Activated effector memory CD4-positive, alpha-beta T cell treated with anti-CD3 and anti-CD28 coated beads, Interleukin-2, amount 50 U/mL, for 16 hours (primary cell): Measurements from ENCODE around the gene PTPN4.

Experiments used
- DNase-seq: peaks from one replicate; pipeline ENCODE4 v3.0.0-alpha.2; 2020

PTPN4 gene

DNA sequence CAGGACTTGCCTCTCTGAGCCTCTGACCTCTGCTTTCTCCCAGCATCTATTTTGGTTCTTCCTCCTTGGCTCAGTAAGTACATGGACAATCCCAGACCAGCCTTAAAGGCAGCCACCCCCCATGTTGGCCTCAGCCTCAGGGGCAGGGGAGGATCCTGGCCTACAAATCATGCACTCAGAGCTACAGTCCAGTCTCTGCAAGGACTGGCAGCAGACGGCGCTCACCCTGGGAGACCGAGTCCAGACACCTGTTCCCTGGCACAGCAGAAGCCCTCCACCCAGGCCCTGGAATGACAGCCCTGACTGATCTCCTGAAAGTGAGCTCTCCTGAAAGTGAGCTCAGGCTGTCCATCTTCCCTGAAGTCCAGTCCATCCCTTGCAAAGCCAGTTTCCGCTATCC lies 25.7 kb upstream of the PTPN4 start:
- DNase-seq = no peak

- no peak for DNase-seq
Measured at GRCh38 chr2:119735565-119735964, 24.2 kb upstream of the PTPN4 start.

DNA sequence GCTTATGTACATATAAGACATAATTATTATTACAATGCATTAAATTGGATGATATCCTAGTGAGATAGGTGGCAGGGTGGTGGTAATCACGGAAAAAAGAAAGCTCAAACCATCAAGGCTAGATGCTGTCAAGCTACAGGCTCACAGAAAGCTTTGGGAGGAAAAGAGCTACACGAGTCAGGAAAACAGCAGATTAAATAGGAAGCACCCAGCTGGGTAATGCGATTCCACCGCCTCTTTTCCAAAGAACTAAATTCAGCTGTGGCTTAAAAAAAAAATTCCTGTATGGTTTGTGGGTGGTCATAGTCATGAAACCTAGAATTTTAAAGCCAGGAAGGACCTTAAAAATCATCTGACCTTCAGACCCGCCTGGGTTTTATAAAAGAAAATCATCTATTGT lies 23.7 kb upstream of the PTPN4 start:
- no peak for DNase-seq

GRCh38 chr2:119739580-119740255 lies 20.0 kb upstream of the PTPN4 start:
- DNase-seq = no peak

GRCh38 chr2:119741001-119741400 lies 18.7 kb upstream of the PTPN4 start:
- no peak for DNase-seq

- no peak for DNase-seq
Measured at GRCh38 chr2:119741868-119742267, 17.9 kb upstream of the PTPN4 start.

- DNase-seq = no peak
Measured at GRCh38 chr2:119744335-119744939, 15.3 kb upstream of the PTPN4 start.

DNA sequence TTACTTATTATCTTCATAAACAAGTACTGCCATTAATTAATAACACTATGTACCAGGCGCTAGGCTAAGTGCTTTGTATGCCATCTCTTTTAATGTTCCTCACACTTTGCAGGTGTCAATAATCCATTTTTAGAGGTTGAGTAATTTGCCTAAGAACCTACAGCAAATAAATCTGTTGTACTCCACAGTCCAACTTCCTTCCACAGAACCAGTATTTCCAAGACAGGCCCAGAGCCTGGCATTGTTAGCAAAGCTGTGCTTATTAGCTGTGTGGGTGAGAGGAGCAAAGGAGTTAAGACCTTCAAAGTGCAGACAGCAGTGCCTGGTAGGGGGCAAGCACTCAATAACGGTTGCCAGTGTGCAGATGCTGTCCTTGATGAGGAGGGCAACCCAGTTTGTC lies 14.2 kb upstream of the PTPN4 start:
- no peak for DNase-seq

DNA sequence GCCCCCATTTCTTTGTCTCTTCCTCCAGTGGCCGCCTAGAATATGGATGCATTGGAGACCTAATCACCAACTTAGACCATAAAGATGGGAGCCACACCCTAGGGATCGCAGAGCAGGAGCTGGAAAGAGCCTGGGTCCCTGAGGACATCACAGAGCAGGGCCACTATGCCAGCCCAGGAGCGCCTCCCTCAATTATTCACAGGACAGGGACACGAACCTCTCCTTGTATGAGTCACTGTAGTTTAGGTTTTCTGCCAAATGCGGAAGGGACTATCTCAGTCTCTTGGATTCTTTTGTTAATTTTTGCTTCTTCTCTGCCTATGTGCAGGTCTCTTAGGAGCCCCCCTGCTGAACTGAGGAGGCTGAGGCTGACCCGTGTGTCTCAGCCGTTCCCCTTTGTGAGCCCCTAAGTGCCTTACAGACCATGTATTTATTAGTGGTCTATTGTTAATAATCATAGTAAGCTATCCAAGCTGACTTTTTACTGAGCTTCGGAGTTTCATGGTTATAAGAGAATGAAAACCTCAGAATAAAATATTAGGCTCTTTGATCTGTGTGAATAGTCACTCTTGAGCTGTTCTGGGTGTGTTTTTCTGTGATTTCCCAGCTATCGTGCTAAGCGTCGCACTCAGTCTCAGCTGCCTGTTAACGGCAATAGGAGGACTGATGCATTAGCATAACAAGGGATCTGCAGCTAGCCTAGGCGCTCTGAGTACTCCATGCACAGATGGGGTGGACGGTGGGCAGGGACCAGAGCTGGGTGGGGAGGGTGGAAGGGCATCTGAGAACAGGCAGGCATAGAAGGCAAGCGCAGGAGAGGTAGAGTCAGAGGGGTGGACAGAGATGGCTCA lies 12.7 kb upstream of the PTPN4 start:
- DNase-seq = no peak

DNA sequence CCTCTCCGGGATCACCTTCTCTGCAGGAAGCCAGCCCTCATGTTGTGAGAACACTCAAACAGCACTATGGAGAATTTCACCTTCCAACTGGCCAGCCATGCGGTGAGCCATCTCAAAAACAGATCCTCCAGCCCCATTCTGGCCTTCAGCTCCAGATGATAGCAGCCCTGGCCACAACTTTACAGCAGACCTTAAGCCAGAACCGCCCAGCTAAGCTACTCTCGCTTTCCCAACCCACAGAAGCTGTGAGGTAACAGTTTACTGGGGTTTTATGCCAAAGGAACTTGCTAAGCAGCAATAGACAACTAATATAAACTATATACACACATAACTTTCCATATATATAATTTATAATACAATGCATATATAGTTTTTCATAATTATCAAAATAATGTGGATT lies 11.6 kb upstream of the PTPN4 start:
- no peak for DNase-seq

- no peak for DNase-seq
Measured at GRCh38 chr2:119749477-119750012, 10.2 kb upstream of the PTPN4 start.

DNA sequence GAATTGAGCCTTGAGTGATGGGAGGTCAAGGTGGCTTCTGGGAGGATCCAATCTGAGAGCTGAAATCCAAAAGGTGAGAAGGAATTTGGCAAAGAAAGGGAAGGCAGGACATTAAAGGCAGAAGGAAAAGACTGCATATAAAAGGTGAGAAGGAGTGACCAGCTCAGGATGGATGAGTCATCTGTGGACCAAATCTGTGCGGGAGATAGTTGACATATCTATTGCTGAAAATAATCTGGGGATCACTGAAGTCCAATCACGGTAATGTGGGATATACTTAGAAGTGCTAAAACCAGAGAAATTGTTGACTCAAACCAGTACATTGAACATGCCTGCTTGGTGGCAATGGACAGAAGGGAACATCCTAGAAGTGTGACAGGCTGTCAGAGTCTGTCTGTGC lies 8.0 kb upstream of the PTPN4 start:
- no peak for DNase-seq

DNA sequence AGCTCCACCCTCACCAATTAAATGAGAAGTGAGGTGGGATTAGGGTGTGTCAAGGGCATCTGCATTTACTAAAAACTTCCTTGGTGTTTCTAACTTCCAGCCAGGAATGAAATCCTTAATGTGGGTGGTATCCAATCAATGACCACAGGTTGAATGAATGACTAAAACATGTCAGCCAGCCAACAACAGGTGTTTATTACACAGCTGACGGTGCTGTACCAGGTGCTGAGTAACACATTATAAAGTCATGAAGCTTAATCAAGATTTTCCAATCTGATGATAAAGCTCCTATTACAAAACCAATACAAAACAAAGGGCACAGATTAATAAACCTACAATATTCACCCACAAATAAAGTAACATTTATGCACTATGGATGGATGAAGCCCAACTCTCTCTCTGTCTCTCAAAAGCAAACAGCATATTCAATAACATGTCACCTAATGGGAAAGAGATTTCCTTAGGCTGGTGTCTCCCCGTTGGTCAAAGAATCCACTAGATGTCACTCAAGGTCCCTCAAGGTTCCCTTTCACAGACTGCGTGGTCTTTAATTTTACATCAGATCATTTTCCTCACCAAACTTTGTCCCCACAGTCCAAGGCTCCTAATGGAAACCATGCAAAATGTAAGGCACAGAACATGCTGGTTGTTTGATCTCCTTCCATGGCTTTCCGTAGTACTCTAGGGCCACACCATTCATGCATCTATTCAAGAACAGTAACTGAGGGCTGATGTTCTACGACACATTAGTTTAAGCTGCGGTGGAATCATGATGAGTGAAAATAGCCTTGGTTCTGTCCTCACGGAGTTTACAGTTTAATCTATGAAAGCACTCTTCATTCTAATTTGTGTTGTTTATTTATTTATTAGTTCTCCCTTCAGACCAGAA lies 6.4 kb upstream of the PTPN4 start:
- no peak for DNase-seq

- no peak for DNase-seq
Measured at GRCh38 chr2:119753930-119754321, 5.8 kb upstream of the PTPN4 start.

- DNase-seq = no peak
Measured at GRCh38 chr2:119755906-119756305, 3.8 kb upstream of the PTPN4 start.

- DNase-seq = peak; percentile 72
Measured at GRCh38 chr2:119756837-119757236, 2.9 kb upstream of the PTPN4 start.

DNA sequence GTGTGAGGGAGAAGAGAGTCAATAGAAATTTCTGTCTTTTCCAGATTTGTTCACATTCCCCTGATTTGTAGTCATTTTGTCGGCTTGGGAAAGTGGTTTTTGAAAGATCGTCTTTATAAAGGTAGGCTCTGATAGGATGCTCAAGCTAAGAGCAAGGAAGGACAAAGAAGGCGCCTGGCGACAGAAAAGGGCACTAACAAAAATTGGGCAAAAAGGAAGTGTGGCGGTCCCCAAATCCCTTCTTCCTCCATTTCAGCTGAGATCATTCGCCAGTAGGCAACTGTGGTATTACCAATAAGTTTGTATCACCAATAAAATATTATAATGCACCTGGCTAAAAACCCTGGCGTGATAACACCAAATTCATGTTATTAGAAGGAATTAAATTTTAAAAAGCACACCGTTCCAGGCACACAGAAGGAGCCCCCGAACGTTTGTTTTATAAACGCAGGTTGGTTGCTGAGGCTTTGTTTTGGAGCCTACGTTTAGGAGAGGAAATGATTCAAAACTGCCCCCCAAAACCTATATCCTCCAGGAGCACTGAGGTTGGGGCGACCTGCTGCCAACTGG lies 756 bp upstream of the PTPN4 start:
- DNase-seq = no peak

DNA sequence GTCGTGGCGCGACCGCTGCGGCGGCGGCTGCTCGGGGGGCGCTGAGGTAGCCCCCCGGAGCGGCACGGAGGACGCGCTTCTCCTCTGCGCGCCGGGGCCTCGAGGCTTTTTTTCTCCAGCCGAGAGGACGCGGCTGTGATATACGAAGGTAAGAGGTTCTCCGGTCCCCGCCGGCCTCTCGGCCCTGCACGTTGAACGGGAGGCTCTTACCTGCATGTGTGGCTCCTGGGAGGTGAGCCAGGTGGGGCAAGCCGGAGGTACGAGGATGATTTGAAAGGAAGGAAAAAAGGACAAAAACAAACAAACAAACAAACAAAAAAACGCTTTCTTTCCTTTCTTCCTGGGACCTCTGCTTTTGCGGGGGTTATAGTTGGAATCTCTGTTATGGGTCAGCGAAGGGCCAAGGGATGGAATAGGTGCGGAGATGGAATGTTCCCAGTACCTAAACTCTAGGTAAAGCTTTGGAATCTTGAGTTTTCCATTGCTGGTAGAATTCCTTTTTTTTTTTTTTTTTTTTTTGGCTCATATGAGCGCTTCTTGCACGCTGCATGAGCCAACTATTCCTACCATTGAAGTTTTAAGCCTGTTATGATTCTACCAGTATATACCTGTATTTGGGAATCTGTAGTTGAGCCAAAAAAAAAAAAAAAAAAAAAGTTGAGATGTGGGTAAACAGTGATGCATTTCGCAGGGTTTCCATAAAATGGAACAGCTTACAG lies 674 bp downstream of the PTPN4 start:
- peak; percentile 76 for DNase-seq

DNA sequence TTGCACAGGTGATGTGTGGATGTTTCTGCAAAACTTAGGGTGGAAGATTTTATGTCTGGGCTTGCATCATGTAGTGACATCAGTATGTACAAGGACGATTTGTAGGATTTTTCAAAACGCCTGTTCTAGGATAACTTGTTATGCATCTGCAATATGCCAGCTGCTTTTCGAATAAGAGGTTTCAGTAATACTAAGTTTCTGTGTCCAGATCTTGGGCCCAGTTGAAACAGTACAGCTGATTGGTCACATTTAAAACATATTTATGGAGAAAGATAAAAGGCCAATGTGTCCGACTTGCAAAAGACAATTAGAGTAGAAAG lies 1.2 kb downstream of the PTPN4 start:
- no peak for DNase-seq

GRCh38 chr2:119764832-119765231 lies 5.1 kb downstream of the PTPN4 start:
- DNase-seq = no peak

DNA sequence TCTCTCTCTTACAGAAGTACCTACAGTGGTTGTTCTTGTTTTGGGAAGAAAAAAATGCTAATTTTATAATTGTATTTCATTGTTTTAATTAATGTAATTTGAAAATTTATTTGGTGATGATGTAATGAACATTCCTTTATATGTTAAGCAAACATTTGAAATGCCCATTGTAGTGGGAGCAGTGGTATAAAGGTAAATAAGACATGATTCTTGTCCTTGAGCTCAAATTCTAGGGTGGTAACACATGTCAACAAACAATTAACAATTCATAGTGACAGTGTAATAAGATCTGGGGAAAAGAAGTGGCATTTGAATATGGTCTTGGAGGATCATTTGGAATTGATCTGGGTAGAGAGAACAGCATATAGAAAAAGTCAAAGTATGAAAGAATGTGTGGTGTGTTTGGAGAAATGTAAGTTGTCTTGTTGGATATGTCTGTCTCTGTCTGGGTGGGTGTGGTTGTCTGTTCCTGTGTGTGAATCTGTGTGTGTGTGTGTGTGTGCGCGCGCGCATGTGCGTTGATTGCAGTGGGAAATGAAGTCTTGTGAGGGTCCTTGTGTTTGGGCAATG lies 5.8 kb downstream of the PTPN4 start:
- no peak for DNase-seq

DNA sequence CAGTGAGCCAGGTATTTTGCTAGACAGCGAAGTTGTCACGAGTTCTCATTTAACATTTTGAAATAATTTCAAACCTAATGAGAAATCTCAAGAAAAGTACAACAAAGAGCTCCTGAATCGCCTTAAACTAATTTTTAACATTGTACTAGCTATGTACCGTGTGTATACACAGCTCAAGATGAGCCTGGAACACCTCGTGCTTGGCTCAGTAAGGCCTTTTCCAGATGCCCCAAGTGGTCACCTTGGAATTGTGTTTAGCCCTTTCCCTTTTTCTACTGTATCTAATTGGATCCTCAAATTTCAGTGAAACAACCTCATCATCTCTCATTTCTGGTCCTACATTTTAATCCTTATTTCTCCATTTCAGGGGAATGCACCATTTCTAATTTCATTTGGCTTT lies 7.2 kb downstream of the PTPN4 start:
- no peak for DNase-seq
